GM12891 (cell line): ENCODE results near the gene FBLN2.

Experiments
- DNase-seq: peaks from one replicate; pipeline ENCODE4 v3.0.0; 2011; ENCODE audit warnings: low spot score; ENCODE audit not compliant: insufficient read length
- FAIRE-seq: peaks from 2 replicates; lab custom pipeline; 2011; peaks lifted over from hg19 to GRCh38; lab: Jason Lieb, UNC
- PAX5 ChIP-seq: IDR thresholded peaks from 2 replicates; pipeline ENCODE4 v1.6.1; 2011; ENCODE audit warnings: low read length, moderate library complexity, mild to moderate bottlenecking; ENCODE audit not compliant: insufficient read depth, severe bottlenecking
- POLR2A ChIP-seq: IDR thresholded peaks from 2 replicates; pipeline ENCODE4 v1.6.1; 2011; ENCODE audit warnings: low read depth, low read length, control low read depth
- POLR2AphosphoS5 ChIP-seq: IDR thresholded peaks from 2 replicates; pipeline ENCODE4 v1.6.1; 2011; ENCODE audit warnings: low read depth, low read length, control low read depth
- POU2F2 ChIP-seq: IDR thresholded peaks from 2 replicates; pipeline ENCODE4 v1.6.1; 2011; ENCODE audit warnings: low read depth, mild to moderate bottlenecking, control low read depth, low read length, moderate library complexity
- SPI1 ChIP-seq: IDR thresholded peaks from 2 replicates; pipeline ENCODE4 v1.6.1; 2011; ENCODE audit warnings: low read depth, low read length, control low read depth
- TAF1 ChIP-seq: IDR thresholded peaks from 2 replicates; pipeline ENCODE4 v1.6.1; 2011; ENCODE audit warnings: low read depth, low read length, control low read depth

The FBLN2 gene

GRCh38 chr3:13506239-13506638, 42.7 kb upstream of the FBLN2 start:
- no peak for FAIRE-seq

GRCh38 chr3:13506680-13507079, 42.2 kb upstream of the FBLN2 start:
- FAIRE-seq (no peak), DNase-seq (no peak)
- TF ChIP-seq SPI1 (no peak), POLR2A (no peak), PAX5 (no peak), POU2F2 (no peak), TAF1 (no peak), POLR2AphosphoS5 (no peak)

More at GRCh38 chr3:13506239-13506638, 42.7 kb upstream of the FBLN2 start:
- TF ChIP-seq SPI1 (no peak), TAF1 (no peak), POLR2A (no peak), POU2F2 (no peak), PAX5 (no peak), POLR2AphosphoS5 (no peak)
- DNase-seq = no peak

- DNase-seq = no peak
- no peak for TF ChIP-seq POU2F2
- TF ChIP-seq SPI1 = no peak
- no peak for TF ChIP-seq PAX5
- TF ChIP-seq TAF1 = no peak
- no peak for TF ChIP-seq POLR2AphosphoS5
- no peak for TF ChIP-seq POLR2A
- FAIRE-seq = no peak
Measured at GRCh38 chr3:13507247-13507569, 41.7 kb upstream of the FBLN2 start.

- FAIRE-seq (no peak), DNase-seq (no peak)
- TF ChIP-seq POLR2A (no peak), TAF1 (no peak), POLR2AphosphoS5 (no peak), POU2F2 (no peak), SPI1 (no peak), PAX5 (no peak)
Measured at GRCh38 chr3:13507570-13508339, 41.2 kb upstream of the FBLN2 start.

- FAIRE-seq = no peak
- TF ChIP-seq POLR2AphosphoS5 = no peak
- TF ChIP-seq PAX5 = no peak
- no peak for TF ChIP-seq TAF1
- no peak for TF ChIP-seq SPI1
- no peak for TF ChIP-seq POLR2A
- TF ChIP-seq POU2F2 = no peak
- no peak for DNase-seq
Measured at GRCh38 chr3:13508496-13508895, 40.4 kb upstream of the FBLN2 start.

GRCh38 chr3:13509059-13509815, 39.7 kb upstream of the FBLN2 start:
- DNase-seq (no peak), FAIRE-seq (no peak)
- TF ChIP-seq POLR2AphosphoS5 (no peak), SPI1 (no peak), POU2F2 (no peak), TAF1 (no peak), PAX5 (no peak), POLR2A (no peak)

GRCh38 chr3:13509816-13510192, 39.1 kb upstream of the FBLN2 start:
- no peak for FAIRE-seq
- no peak for DNase-seq
- TF ChIP-seq TAF1 (no peak), POLR2A (no peak), POU2F2 (no peak), SPI1 (no peak)

GRCh38 chr3:13512451-13512850, 36.5 kb upstream of the FBLN2 start:
- no peak for TF ChIP-seq SPI1
- no peak for TF ChIP-seq POLR2AphosphoS5
- DNase-seq (no peak), FAIRE-seq (no peak)

- TF ChIP-seq SPI1 (no peak), POLR2A (no peak)
- FAIRE-seq (no peak), DNase-seq (no peak)
Measured at GRCh38 chr3:13513051-13513912, 35.6 kb upstream of the FBLN2 start.
